HG03432 (cell line): ENCODE results near the gene NLE1.

Source experiments
- ATAC-seq: cut with Tn5 transposase; IDR thresholded peaks from one replicate; pipeline ENCODE4 v1.9.1; 2021; ENCODE audit warnings: mild to moderate bottlenecking, moderate library complexity; ENCODE audit not compliant: unreplicated experiment

The NLE1 gene

GRCh38 chr17:35088356-35088880 lies 53.7 kb downstream of the NLE1 start:
- peak; percentile 8 for ATAC-seq

- no peak for ATAC-seq
These were observed 54.3 kb downstream of the NLE1 start for GRCh38 chr17:35087731-35088355.

- ATAC-seq, result no peak
These were observed 55.1 kb downstream of the NLE1 start for GRCh38 chr17:35086931-35087573.

- no peak for ATAC-seq
These were observed 55.9 kb downstream of the NLE1 start for GRCh38 chr17:35086164-35086563.

GRCh38 chr17:35084987-35085386 lies 57.1 kb downstream of the NLE1 start:
- no peak for ATAC-seq

GRCh38 chr17:35083071-35083470 lies 59.0 kb downstream of the NLE1 start:
- ATAC-seq, result no peak

- no peak for ATAC-seq
These were observed 59.9 kb downstream of the NLE1 start for GRCh38 chr17:35082073-35082657.

GRCh38 chr17:35081638-35082037 lies 60.5 kb downstream of the NLE1 start:
- ATAC-seq, result no peak

GRCh38 chr17:35080536-35080935 lies 61.6 kb downstream of the NLE1 start:
- ATAC-seq, result no peak

- ATAC-seq, result no peak
These were observed 62.3 kb downstream of the NLE1 start for GRCh38 chr17:35079547-35080423.
